ENCODE results near the gene DLG5.

The DLG5 gene

DNA sequence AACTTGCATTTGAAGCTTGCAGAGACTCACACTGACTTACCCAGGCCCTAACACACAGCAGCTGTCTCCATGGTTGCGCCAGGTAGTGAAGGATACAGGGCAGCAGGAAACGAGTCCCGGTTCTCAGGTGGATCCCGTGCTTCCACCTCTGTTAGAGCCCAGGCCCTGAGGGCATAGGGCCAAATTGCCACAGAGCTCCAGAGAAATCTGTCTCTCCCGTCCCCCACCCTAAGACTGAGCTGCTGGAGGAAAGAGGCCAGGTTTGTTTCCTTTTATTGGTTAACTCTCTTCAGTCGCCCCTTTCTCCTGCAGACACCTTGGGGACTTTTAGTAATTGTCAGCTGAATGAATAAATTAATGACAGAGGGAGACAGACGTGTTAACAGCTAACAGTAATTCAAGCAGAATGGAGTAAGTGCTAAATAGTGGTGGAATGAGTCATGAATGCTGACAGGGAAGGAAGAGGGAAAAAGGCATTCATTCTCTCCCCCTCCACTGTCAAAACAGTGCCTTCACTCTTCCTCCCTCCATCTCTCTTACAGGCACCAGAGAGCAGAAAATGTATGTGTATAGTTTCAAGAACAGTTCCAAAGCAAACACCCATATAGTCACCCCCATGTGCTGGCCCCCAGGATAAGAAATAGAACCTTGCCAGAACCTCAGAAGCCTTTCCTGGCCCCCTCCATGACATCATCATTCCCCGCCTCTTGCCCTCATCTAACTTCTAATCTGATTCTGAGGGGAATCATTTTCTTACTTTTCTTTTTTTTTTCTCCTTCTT is 16.8 kb upstream of the DLG5 start:
- Histone ChIP-seq H3K27me3 (ENCODE audit: insufficient read depth, low read depth, severe bottlenecking) (no peaks in the 10 kb centered on the region), H3K36me3 (no peaks in the 10 kb centered on the region), H3K27ac (no peak overlapping the region), H3K9me3 (ENCODE audit: severe bottlenecking) (no peaks in the 10 kb centered on the region), H3K4me3 (ENCODE audit: low read depth, low read length) (no peak overlapping the region)
- TF ChIP-seq, protein P1, sequence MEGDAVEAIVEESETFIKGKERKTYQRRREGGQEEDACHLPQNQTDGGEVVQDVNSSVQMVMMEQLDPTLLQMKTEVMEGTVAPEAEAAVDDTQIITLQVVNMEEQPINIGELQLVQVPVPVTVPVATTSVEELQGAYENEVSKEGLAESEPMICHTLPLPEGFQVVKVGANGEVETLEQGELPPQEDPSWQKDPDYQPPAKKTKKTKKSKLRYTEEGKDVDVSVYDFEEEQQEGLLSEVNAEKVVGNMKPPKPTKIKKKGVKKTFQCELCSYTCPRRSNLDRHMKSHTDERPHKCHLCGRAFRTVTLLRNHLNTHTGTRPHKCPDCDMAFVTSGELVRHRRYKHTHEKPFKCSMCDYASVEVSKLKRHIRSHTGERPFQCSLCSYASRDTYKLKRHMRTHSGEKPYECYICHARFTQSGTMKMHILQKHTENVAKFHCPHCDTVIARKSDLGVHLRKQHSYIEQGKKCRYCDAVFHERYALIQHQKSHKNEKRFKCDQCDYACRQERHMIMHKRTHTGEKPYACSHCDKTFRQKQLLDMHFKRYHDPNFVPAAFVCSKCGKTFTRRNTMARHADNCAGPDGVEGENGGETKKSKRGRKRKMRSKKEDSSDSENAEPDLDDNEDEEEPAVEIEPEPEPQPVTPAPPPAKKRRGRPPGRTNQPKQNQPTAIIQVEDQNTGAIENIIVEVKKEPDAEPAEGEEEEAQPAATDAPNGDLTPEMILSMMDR (IDR thresholded peaks at IDR 0.05; ENCODE audit: low read depth, low read length): no peak
- DNase-seq: no peak

DNA sequence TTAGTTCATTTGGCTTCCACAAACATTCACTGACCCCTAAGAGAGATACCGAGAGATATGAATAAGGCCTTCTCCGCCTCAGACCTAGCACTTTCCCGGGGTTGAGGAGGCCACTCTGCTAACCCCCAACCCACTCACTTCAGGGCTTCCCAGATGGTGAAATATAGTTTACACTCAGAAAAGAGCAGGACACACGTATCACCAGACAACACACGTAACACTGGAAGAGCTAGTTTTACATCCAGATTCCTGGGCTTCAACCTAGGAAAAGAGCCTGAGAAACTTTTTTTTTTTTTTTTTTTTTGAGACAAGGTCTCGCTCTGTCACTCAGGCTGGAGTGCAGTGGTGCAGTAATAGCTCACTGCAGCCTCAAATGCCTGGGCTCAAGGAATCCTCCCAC is 15.2 kb upstream of the DLG5 start:
- no peak for DNase-seq
- Histone ChIP-seq H3K27ac (no peak overlapping the region), H3K4me3 (ENCODE audit: low read depth, low read length) (no peak overlapping the region), H3K9me3 (ENCODE audit: severe bottlenecking) (no peaks in the 10 kb centered on the region), H3K36me3 (no peaks in the 10 kb centered on the region), H3K27me3 (ENCODE audit: insufficient read depth, low read depth, severe bottlenecking) (no peaks in the 10 kb centered on the region)
- TF ChIP-seq, protein P1 (IDR thresholded peaks at IDR 0.05; ENCODE audit: low read depth, low read length): no peak

DNA sequence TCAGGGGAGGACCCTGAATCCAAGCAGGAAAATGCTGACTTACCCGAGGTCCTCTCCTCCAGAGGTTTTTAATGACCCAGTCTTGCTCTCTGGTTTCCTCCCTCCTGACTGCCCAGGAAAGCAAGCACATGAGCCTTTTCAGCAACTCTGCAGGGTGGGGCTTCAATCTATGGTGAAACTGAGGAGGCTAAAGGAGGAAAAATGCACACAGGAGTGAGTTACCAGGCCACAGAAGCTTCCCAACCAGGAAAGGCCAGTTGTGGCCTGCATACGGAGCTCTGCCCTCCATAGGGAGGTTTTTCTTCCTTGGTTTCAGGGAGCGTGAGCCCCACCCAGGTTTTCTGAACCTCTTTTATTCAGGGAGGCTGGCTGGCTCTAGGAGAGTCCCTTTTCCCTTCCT is 14.1 kb upstream of the DLG5 start:
- Histone ChIP-seq H3K36me3 (no peaks in the 10 kb centered on the region), H3K9me3 (ENCODE audit: severe bottlenecking) (no peaks in the 10 kb centered on the region), H3K4me3 (ENCODE audit: low read depth, low read length) (no peak overlapping the region), H3K27ac (no peak overlapping the region), H3K27me3 (ENCODE audit: insufficient read depth, low read depth, severe bottlenecking) (no peaks in the 10 kb centered on the region)
- no peak for DNase-seq
- TF ChIP-seq, protein P1 (IDR thresholded peaks at IDR 0.05; ENCODE audit: low read depth, low read length): no peak

DNA sequence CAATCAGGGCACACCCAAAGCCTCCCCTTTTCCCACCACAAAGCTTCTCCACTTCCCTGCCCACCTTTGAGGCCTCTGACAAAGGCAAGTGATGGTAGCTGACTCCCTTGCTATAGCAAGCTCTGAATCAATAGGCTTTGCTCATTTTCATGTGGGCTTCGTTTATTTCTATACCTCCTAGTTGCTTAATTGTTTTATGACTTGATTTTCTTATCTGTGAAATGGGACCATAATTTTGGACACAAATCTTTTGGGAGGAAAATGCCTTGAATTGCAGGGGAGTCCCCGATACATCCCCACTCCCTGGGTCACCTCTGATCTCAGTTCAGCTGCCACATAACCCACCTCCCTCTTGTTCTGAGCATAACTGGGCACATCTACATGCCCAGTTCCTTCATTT is 13.7 kb upstream of the DLG5 start:
- DNase-seq: no peak
- H3K27me3 ChIP-seq (ENCODE audit: insufficient read depth, low read depth, severe bottlenecking): no peaks in the 10 kb centered on the region
- H3K27ac ChIP-seq: no peak overlapping the region
- H3K4me3 ChIP-seq (ENCODE audit: low read depth, low read length): no peak overlapping the region
- no peaks in the 10 kb centered on the region for H3K36me3 ChIP-seq
- TF ChIP-seq, protein P1 (IDR thresholded peaks at IDR 0.05; ENCODE audit: low read depth, low read length): no peak
- H3K9me3 ChIP-seq (ENCODE audit: severe bottlenecking): no peaks in the 10 kb centered on the region

DNA sequence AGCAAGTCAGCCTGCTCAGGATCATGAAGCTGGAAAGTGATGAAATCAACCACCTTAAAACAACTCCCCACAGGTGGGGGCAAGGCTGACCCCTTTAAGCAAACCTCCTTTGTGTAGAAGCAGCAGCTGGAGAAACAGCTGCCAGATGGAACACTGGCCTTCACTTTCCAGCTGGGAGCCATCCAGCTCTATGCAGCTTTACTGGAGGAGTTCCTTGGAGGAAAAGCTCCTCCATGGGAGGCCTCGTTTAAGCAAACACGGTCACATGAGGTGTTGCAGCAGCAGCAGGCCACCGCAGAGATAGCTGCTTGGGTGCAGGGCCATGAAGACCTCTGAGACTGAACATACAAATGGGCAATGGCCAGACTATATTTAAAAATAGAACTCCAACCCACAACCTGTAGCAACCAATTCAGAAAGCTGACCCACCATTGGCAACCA is 13.0 kb upstream of the DLG5 start:
- Histone ChIP-seq H3K27ac (no peak overlapping the region), H3K9me3 (ENCODE audit: severe bottlenecking) (no peaks in the 10 kb centered on the region), H3K4me3 (ENCODE audit: low read depth, low read length) (no peak overlapping the region), H3K36me3 (no peaks in the 10 kb centered on the region), H3K27me3 (ENCODE audit: insufficient read depth, low read depth, severe bottlenecking) (no peaks in the 10 kb centered on the region)
- TF ChIP-seq, protein P1 (IDR thresholded peaks at IDR 0.05; ENCODE audit: low read depth, low read length): no peak
- DNase-seq: no peak

All from WERI-Rb-1 (cell line).